HG02884 (cell line): ENCODE results near the gene TACR2.
"Not testable (repeated sequence)": the region's sequence is repeated elsewhere in the genome, so short reads cannot be mapped to it uniquely, and the experiment has no call there.

ENCODE experiments used
- ATAC-seq: cut with Tn5 transposase; IDR thresholded peaks from one replicate; pipeline ENCODE4 v1.9.1; 2021; ENCODE audit warnings: mild to moderate bottlenecking, moderate library complexity; ENCODE audit not compliant: unreplicated experiment

Gene TACR2

GRCh38 chr10:69451209-69451783, 34.6 kb upstream of the TACR2 start, which contains the start of gene TSPAN15:
Gene TSPAN15 (plus strand): TSS chr10:69451465. CDS start chr10:69451595, 130 bp downstream.
- ATAC-seq = peak; percentile 83

GRCh38 chr10:69450395-69450794, 33.7 kb upstream of the TACR2 start:
- ATAC-seq = not testable (repeated sequence)

GRCh38 chr10:69449841-69450240, 33.1 kb upstream of the TACR2 start:
- no peak for ATAC-seq

GRCh38 chr10:69446650-69447151, 30.0 kb upstream of the TACR2 start:
- no peak for ATAC-seq

- ATAC-seq = no peak
Observed at GRCh38 chr10:69446229-69446628, 29.5 kb upstream of the TACR2 start.

- no peak for ATAC-seq
Observed at GRCh38 chr10:69445041-69445440, 28.3 kb upstream of the TACR2 start.

GRCh38 chr10:69443354-69443753, 26.6 kb upstream of the TACR2 start:
- no peak for ATAC-seq

GRCh38 chr10:69439813-69440506, 23.2 kb upstream of the TACR2 start:
- ATAC-seq = no peak

- no peak for ATAC-seq
Observed at GRCh38 chr10:69439350-69439739, 22.6 kb upstream of the TACR2 start.

- ATAC-seq = no peak
Observed at GRCh38 chr10:69438536-69439349, 22.0 kb upstream of the TACR2 start.

GRCh38 chr10:69437321-69438259, 20.9 kb upstream of the TACR2 start:
- ATAC-seq = no peak

GRCh38 chr10:69435966-69436520, 19.3 kb upstream of the TACR2 start:
- no peak for ATAC-seq

- ATAC-seq = no peak
Observed at GRCh38 chr10:69434926-69435325, 18.2 kb upstream of the TACR2 start.

- no peak for ATAC-seq
Observed at GRCh38 chr10:69434169-69434568, 17.5 kb upstream of the TACR2 start.

- ATAC-seq = no peak
Observed at GRCh38 chr10:69428165-69428564, 11.4 kb upstream of the TACR2 start.

- ATAC-seq = no peak
Observed at GRCh38 chr10:69426376-69426727, 9.6 kb upstream of the TACR2 start.

GRCh38 chr10:69425511-69426298, 9.0 kb upstream of the TACR2 start:
- ATAC-seq = no peak

GRCh38 chr10:69425041-69425440, 8.3 kb upstream of the TACR2 start:
- ATAC-seq = no peak

- no peak for ATAC-seq
Observed at GRCh38 chr10:69422676-69423075, 6.0 kb upstream of the TACR2 start.
